Islet precursor cell (in vitro differentiated cells): ENCODE results near the gene FHIT.
"Not testable (repeated sequence)": the region's sequence is repeated elsewhere in the genome, so short reads cannot be mapped to it uniquely, and the experiment has no call there.

Experiments used
- DNase-seq: peaks from one replicate; pipeline ENCODE4 v3.0.0-alpha.2; 2018

Gene FHIT

GRCh38 chr3:59803268-59803667 is 1448.0 kb downstream of the FHIT start:
- no peak for DNase-seq

GRCh38 chr3:59802453-59802852 is 1448.8 kb downstream of the FHIT start:
- not testable (repeated sequence) for DNase-seq

- DNase-seq = no peak
Measured at GRCh38 chr3:59802045-59802444, 1449.2 kb downstream of the FHIT start.

- no peak for DNase-seq
Measured at GRCh38 chr3:59800481-59800880, 1450.8 kb downstream of the FHIT start.

GRCh38 chr3:59798372-59799086 is 1452.7 kb downstream of the FHIT start:
- DNase-seq = no peak

- no peak for DNase-seq
Measured at GRCh38 chr3:59797533-59797932, 1453.7 kb downstream of the FHIT start.

- no peak for DNase-seq
Measured at GRCh38 chr3:59796456-59796855, 1454.8 kb downstream of the FHIT start.

- DNase-seq = no peak
Measured at GRCh38 chr3:59795756-59796155, 1455.5 kb downstream of the FHIT start.

- no peak for DNase-seq
Measured at GRCh38 chr3:59793976-59794375, 1457.3 kb downstream of the FHIT start.

GRCh38 chr3:59791774-59792308 is 1459.4 kb downstream of the FHIT start:
- DNase-seq = no peak

- no peak for DNase-seq
Measured at GRCh38 chr3:59790241-59790640, 1461.0 kb downstream of the FHIT start.

GRCh38 chr3:59788801-59789200 is 1462.5 kb downstream of the FHIT start:
- DNase-seq = no peak

GRCh38 chr3:59788133-59788532 is 1463.1 kb downstream of the FHIT start:
- DNase-seq = no peak

GRCh38 chr3:59786374-59786773 is 1464.9 kb downstream of the FHIT start:
- no peak for DNase-seq

- no peak for DNase-seq
Measured at GRCh38 chr3:59784164-59784563, 1467.1 kb downstream of the FHIT start.

GRCh38 chr3:59783468-59783988 is 1467.7 kb downstream of the FHIT start:
- DNase-seq = no peak

GRCh38 chr3:59782664-59783063 is 1468.6 kb downstream of the FHIT start:
- no peak for DNase-seq

GRCh38 chr3:59780209-59780608 is 1471.0 kb downstream of the FHIT start:
- no peak for DNase-seq

GRCh38 chr3:59779260-59779659 is 1472.0 kb downstream of the FHIT start:
- no peak for DNase-seq

- no peak for DNase-seq
Measured at GRCh38 chr3:59777667-59778077, 1473.6 kb downstream of the FHIT start.

- no peak for DNase-seq
Measured at GRCh38 chr3:59777066-59777465, 1474.2 kb downstream of the FHIT start.

- no peak for DNase-seq
Measured at GRCh38 chr3:59775761-59776325, 1475.4 kb downstream of the FHIT start.

GRCh38 chr3:59775106-59775505 is 1476.1 kb downstream of the FHIT start:
- DNase-seq = no peak

- DNase-seq = no peak
Measured at GRCh38 chr3:59774634-59775033, 1476.6 kb downstream of the FHIT start.
